ENCODE measurements around the gene SEPTIN1.

- no peak for TF ChIP-seq CTCF (conservative IDR thresholded peaks at IDR 0.05; ENCODE audit: low read depth in 2 of 2)
- no peak for TF ChIP-seq NANOG (IDR thresholded peaks at IDR 0.05; ENCODE audit: borderline replicate concordance)
- no peak for TF ChIP-seq ZNF114 (CRISPR knock-in tag; IDR thresholded peaks at IDR 0.05)
- no peak for TF ChIP-seq EZH2 (IDR thresholded peaks at IDR 0.05; ENCODE audit: low read depth, unreplicated experiment)
- TF ChIP-seq CREB1 (CRISPR knock-in tag; IDR thresholded peaks at IDR 0.05; ENCODE audit: low read depth) = no peak
- no peak for TF ChIP-seq POLR2AphosphoS5 (IDR thresholded peaks at IDR 0.05; ENCODE audit: low read depth)
- TF ChIP-seq REST (IDR thresholded peaks at IDR 0.05; ENCODE audit: unreplicated experiment) = no peak
- no peak for TF ChIP-seq EZH2phosphoT487 (IDR thresholded peaks at IDR 0.05; ENCODE audit: unreplicated experiment)
- no peak for TF ChIP-seq ETS1 (IDR thresholded peaks at IDR 0.05)
- TF ChIP-seq ZNF462 (CRISPR knock-in tag; IDR thresholded peaks at IDR 0.05) = no peak
These were observed 38.6 kb upstream of the SEPTIN1 start for GRCh38 chr16:30421010-30421409.
